HCT116 (cell line): ENCODE measurements around the gene FAM9A.

Source experiments
- TF ChIP-seq, protein P1 (sequence below), 3 experiments: fragments of 200-600 bp in 1 of 3; sonication (generic) in 1 of 3; IDR thresholded peaks in 2 of 3; conservative IDR thresholded peaks in 1 of 3; 2 replicates each; pipeline ENCODE4 v1.5.1; 2012 to 2017; ENCODE audit warnings: low read depth in 2 of 3, low read length in 2 of 3, antibody characterized with exemption in 1 of 3, borderline replicate concordance in 1 of 3, control low read depth in 1 of 3, mild to moderate bottlenecking in 1 of 3, mixed read lengths in 1 of 3, mixed run types in 1 of 3, moderate library complexity in 1 of 3; ENCODE audit not compliant: insufficient read depth in 1 of 3
- TF ChIP-seq, protein P2 (sequence below): IDR thresholded peaks from 2 replicates; pipeline ENCODE4 v1.6.1; 2012

DNA sequence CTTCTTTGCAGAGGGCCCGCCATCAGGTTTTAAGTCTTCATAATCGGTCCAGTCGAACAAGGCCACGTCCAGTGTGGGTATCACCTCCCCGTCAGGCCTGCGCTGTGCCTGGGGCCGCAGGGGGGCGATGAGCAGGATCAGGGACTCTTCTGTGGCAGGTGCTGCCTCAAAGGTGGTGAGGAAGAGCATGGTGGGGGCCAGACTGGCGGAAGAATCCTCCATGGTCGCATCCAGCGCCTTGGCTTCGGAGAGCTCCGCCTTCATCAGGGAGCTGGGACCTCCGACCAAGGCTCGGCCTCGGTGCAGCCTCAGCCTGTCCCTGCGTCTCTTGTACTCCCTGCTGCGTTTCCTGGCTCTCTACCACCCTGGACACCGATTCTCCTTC is 17.5 kb downstream of the FAM9A start:
- TF ChIP-seq, protein P1, sequence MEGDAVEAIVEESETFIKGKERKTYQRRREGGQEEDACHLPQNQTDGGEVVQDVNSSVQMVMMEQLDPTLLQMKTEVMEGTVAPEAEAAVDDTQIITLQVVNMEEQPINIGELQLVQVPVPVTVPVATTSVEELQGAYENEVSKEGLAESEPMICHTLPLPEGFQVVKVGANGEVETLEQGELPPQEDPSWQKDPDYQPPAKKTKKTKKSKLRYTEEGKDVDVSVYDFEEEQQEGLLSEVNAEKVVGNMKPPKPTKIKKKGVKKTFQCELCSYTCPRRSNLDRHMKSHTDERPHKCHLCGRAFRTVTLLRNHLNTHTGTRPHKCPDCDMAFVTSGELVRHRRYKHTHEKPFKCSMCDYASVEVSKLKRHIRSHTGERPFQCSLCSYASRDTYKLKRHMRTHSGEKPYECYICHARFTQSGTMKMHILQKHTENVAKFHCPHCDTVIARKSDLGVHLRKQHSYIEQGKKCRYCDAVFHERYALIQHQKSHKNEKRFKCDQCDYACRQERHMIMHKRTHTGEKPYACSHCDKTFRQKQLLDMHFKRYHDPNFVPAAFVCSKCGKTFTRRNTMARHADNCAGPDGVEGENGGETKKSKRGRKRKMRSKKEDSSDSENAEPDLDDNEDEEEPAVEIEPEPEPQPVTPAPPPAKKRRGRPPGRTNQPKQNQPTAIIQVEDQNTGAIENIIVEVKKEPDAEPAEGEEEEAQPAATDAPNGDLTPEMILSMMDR (IDR thresholded peaks at IDR 0.05 in 2 of 3, conservative IDR thresholded peaks at IDR 0.05 in 1 of 3; ENCODE audit: borderline replicate concordance in 1 of 3, insufficient read depth in 1 of 3, low read depth in 2 of 3, low read length in 2 of 3), result no peak
- TF ChIP-seq, protein P2, sequence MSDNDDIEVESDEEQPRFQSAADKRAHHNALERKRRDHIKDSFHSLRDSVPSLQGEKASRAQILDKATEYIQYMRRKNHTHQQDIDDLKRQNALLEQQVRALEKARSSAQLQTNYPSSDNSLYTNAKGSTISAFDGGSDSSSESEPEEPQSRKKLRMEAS, result no peak
